HepG2 (cell line): ENCODE data around the gene SEZ6L.

Source experiments
- CEBPB ChIP-seq: IDR thresholded peaks from 2 replicates; pipeline ENCODE4 v1.6.1; 2011; ENCODE audit warnings: low read depth, low read length, improper control_type of control experiment, borderline replicate concordance
- HINFP ChIP-seq: sonication (generic); formaldehyde crosslinking; IDR thresholded peaks from 2 replicates; pipeline ENCODE4 v1.4.0; 2020; ENCODE audit warnings: low read depth, mild to moderate bottlenecking, missing genetic modification reagents
- NONO ChIP-seq, 2 experiments: fragments of 450-650 bp in 1 of 2; sonication (generic) in 1 of 2; formaldehyde crosslinking in 1 of 2; IDR thresholded peaks in 1 of 2; conservative IDR thresholded peaks in 1 of 2; 2 replicates each; pipeline versions ENCODE4 v1.6.1 to v1.8.0; 2017 to 2022; ENCODE audit warnings: mild to moderate bottlenecking in 1 of 2, missing genetic modification reagents in 1 of 2, moderate library complexity in 1 of 2
- RFX5 ChIP-seq: IDR thresholded peaks from 2 replicates; pipeline ENCODE4 v1.6.1; 2011; ENCODE audit warnings: low read depth, low read length, improper control_type of control experiment
- SKIL ChIP-seq: sonication (generic); formaldehyde crosslinking; IDR thresholded peaks from 2 replicates; pipeline ENCODE4 v1.8.0; 2022; ENCODE audit warnings: missing genetic modification reagents, mild to moderate bottlenecking, moderate library complexity, borderline replicate concordance
- TAF1 ChIP-seq: sonication (generic); formaldehyde crosslinking; IDR thresholded peaks from 2 replicates; pipeline ENCODE4 v1.4.0; 2020; ENCODE audit warnings: missing genetic modification reagents
- TCF7L2 ChIP-seq: IDR thresholded peaks from 2 replicates; pipeline ENCODE4 v1.6.1; 2011; ENCODE audit warnings: mild to moderate bottlenecking, low read depth, low read length, moderate library complexity
- TSC22D2 ChIP-seq: sonication (generic); formaldehyde crosslinking; IDR thresholded peaks from 2 replicates; pipeline ENCODE4 v1.5.1; 2020; ENCODE audit warnings: missing genetic modification reagents, mild to moderate bottlenecking, borderline replicate concordance
- ZFX ChIP-seq: sonication (generic); formaldehyde crosslinking; IDR thresholded peaks from 2 replicates; pipeline ENCODE4 v1.4.0; 2020; ENCODE audit warnings: mild to moderate bottlenecking, low read depth, missing genetic modification reagents, moderate library complexity
- ZNF207 ChIP-seq: fragments of 450-650 bp; IDR thresholded peaks from 2 replicates; pipeline ENCODE4 v1.6.1; 2016; ENCODE audit warnings: antibody characterized with exemption, borderline replicate concordance
- ZSCAN25 ChIP-seq: sonication (generic); formaldehyde crosslinking; IDR thresholded peaks from 2 replicates; pipeline ENCODE4 v1.8.0; 2022; ENCODE audit warnings: mild to moderate bottlenecking, missing genetic modification reagents
- TF ChIP-seq, protein P1 (sequence below): sonication (generic); formaldehyde crosslinking; IDR thresholded peaks from 2 replicates; pipeline ENCODE4 v1.5.0; 2020; ENCODE audit warnings: mild to moderate bottlenecking, missing genetic modification reagents, moderate library complexity

- TF ChIP-seq TSC22D2 (no peak), CEBPB (no peak), ZSCAN25 (CRISPR knock-in tag) (no peak), RFX5 (no peak), SKIL (CRISPR knock-in tag) (no peak), NONO (IDR thresholded peaks at IDR 0.05) (no peak), NONO (CRISPR knock-in tag; conservative IDR thresholded peaks at IDR 0.05) (no peak), TCF7L2 (no peak), HINFP (CRISPR knock-in tag) (no peak), ZFX (CRISPR knock-in tag) (no peak), ZNF207 (no peak), TAF1 (CRISPR knock-in tag) (no peak)
- TF ChIP-seq, protein P1, sequence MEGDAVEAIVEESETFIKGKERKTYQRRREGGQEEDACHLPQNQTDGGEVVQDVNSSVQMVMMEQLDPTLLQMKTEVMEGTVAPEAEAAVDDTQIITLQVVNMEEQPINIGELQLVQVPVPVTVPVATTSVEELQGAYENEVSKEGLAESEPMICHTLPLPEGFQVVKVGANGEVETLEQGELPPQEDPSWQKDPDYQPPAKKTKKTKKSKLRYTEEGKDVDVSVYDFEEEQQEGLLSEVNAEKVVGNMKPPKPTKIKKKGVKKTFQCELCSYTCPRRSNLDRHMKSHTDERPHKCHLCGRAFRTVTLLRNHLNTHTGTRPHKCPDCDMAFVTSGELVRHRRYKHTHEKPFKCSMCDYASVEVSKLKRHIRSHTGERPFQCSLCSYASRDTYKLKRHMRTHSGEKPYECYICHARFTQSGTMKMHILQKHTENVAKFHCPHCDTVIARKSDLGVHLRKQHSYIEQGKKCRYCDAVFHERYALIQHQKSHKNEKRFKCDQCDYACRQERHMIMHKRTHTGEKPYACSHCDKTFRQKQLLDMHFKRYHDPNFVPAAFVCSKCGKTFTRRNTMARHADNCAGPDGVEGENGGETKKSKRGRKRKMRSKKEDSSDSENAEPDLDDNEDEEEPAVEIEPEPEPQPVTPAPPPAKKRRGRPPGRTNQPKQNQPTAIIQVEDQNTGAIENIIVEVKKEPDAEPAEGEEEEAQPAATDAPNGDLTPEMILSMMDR (CRISPR knock-in tag) = no peak
Measured at GRCh38 chr22:26286091-26286820, 117.0 kb downstream of the SEZ6L start.
